T-helper 2 cell treated with Interferon-gamma antibody and Interleukin-4, amounts not matched to agents 5 μg/mL and 100 μg/mL, for 36 hours (primary cell): ENCODE results near the gene TK1.
"Not testable (repeated sequence)": the region's sequence is repeated elsewhere in the genome, so short reads cannot be mapped to it uniquely, and the experiment has no call there.

Source experiments
- DNase-seq: peaks from one replicate; pipeline ENCODE4 v3.0.0; 2021; ENCODE audit warnings: low spot score
- H3K27ac Mint-ChIP-seq: one replicate; pipeline ENCODE4 v1.8.0; 2021; ENCODE audit warnings: mild to moderate bottlenecking, mixed read lengths
- H3K27me3 Mint-ChIP-seq: one replicate; pipeline ENCODE4 v1.8.0; 2021; ENCODE audit warnings: low read depth, mixed read lengths
- H3K36me3 Mint-ChIP-seq: one replicate; pipeline ENCODE4 v1.8.0; 2021; ENCODE audit warnings: low read depth, mixed read lengths
- H3K4me1 Mint-ChIP-seq: one replicate; pipeline ENCODE4 v1.8.0; 2021; ENCODE audit warnings: low read depth, mixed read lengths
- H3K4me3 Mint-ChIP-seq: one replicate; pipeline ENCODE4 v1.8.0; 2022; ENCODE audit warnings: mild to moderate bottlenecking, moderate library complexity, mixed read lengths
- H3K9me3 Mint-ChIP-seq: one replicate; pipeline ENCODE4 v1.8.0; 2021; ENCODE audit warnings: mixed read lengths

TK1 gene

DNA sequence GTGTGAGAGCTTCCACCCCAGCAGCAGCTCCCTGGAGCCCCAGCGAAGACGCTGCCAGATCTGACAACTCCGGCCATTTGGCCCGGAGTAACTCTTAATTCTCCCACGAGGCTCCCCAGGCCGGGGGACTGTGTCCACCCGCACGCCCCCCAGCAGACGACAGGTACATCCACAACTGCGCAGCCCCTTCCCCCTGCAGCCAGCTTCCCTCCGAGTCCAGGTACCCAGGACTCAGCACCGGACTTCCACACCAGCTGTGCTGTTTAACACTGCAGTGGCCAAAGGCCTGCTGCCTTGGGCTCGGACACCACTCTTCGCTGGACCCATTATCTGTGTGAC, 11.2 kb downstream of the TK1 start:
- H3K27me3 Mint-ChIP-seq: no peaks in the 10 kb centered on the region
- peaks cover 48% of the 10 kb centered on the region for H3K4me1 Mint-ChIP-seq
- no peak for DNase-seq
- no peaks in the 10 kb centered on the region for H3K9me3 Mint-ChIP-seq
- peaks cover 46% of the 10 kb centered on the region for H3K36me3 Mint-ChIP-seq
- H3K27ac Mint-ChIP-seq: no peak overlapping the region
- H3K4me3 Mint-ChIP-seq: no peak overlapping the region

DNA sequence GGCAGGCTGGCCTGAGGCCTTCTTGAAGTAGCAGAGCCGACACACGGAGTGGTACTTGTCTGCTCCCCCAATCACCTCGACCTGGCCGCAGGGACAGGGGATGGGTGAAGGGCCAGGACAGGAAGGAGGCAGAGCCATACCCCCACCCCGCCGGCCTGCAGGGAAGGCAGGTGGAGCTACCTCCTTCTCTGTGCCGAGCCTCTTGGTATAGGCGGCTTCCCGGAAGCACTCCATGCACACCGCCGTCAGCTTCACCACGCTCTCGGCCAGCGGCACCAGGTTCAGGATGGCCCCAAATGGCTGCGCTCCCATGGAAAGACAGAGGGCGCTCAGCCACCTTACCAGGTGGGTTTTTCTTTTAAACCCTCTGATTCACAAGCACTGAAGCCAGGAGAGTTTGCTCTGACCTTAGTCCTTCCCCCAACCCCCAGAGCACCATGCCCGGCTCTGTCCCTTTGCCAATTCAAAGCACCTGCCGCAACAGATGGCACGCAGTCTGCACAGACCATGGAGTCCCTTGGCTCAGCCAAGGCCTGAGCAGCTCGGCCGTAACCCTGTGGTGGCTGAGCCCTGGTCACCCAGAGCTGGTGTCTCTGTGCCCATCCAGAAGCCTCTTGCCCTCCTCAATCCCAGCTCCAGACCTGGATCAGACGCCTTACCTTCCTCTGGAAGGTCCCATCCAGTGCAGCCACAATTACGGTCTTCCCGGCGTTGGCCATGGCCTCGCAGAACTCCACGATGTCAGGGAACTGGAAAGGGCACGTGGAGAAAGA, 11.8 kb downstream of the TK1 start:
- Mint-ChIP-seq H3K27me3 (no peaks in the 10 kb centered on the region), H3K4me1 (peaks cover 44% of the 10 kb centered on the region), H3K4me3 (no peak overlapping the region), H3K9me3 (no peaks in the 10 kb centered on the region), H3K36me3 (peaks cover 40% of the 10 kb centered on the region), H3K27ac (no peak overlapping the region)
- no peak for DNase-seq

DNA sequence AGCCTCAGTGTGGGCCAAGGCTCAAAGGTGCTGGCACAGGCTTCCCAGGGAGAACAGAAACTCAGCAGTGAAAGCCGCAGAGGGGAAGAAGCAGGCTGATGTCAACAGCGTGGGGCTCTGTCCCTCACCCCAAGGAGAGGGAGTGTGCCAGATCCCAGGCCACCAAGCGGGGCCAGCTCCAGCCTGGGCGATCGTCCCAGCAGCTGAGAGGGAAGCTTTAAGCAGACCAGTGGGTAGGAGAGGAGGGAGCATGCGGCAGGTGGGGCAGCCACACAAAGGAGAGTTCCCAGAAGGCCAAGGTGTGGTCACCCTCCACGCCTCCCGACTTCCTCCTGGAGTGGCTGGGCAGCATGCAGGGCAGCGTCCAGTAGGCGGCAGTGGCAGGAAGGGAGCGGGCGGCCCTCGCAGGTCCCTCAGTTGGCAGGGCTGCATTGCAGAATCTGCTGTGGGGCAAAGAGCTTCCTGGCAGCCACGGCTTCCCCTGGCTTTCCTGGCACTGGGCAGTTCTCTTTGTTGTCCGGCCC, 12.4 kb downstream of the TK1 start:
- Mint-ChIP-seq H3K4me1 (peaks cover 44% of the 10 kb centered on the region), H3K4me3 (no peak overlapping the region), H3K36me3 (peaks cover 36% of the 10 kb centered on the region), H3K27ac (peak overlapping the region; percentile 89), H3K9me3 (no peaks in the 10 kb centered on the region), H3K27me3 (no peaks in the 10 kb centered on the region)
- no peak for DNase-seq

DNA sequence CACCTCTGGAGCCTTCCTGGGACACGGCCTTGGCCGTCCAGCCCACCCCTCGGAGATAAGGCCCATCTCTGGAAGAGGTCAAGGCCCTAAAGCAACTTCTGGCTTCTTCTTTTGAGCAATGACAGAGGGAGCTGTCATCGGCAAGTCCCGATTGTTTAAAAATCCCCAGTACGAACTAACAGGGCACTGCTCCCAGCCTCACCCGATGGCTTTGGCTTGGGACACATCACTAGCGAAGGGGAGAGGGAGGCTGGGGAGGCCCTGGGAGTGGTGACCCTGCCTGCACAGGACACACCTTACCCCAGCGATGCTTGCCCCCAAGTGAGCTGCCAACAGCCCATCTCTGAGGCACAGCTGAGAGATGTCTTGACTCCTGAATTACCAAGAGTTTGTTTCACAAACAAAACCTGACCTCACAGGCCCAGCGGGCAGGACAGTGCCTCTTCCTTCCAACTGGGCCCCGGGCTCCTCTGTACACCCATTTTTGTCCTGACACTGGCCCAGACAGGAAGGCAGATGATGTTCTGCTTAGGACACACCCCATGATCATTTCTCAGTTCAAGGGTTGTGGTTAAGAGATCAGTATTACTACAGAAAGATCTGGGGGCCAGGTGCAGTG, 13.6 kb downstream of the TK1 start:
- Mint-ChIP-seq H3K27ac (peak overlapping the region; percentile 89), H3K36me3 (peaks cover 33% of the 10 kb centered on the region), H3K4me3 (peak overlapping the region; percentile 80), H3K27me3 (no peaks in the 10 kb centered on the region), H3K4me1 (peaks cover 44% of the 10 kb centered on the region), H3K9me3 (no peaks in the 10 kb centered on the region)
- DNase-seq: no peak

DNA sequence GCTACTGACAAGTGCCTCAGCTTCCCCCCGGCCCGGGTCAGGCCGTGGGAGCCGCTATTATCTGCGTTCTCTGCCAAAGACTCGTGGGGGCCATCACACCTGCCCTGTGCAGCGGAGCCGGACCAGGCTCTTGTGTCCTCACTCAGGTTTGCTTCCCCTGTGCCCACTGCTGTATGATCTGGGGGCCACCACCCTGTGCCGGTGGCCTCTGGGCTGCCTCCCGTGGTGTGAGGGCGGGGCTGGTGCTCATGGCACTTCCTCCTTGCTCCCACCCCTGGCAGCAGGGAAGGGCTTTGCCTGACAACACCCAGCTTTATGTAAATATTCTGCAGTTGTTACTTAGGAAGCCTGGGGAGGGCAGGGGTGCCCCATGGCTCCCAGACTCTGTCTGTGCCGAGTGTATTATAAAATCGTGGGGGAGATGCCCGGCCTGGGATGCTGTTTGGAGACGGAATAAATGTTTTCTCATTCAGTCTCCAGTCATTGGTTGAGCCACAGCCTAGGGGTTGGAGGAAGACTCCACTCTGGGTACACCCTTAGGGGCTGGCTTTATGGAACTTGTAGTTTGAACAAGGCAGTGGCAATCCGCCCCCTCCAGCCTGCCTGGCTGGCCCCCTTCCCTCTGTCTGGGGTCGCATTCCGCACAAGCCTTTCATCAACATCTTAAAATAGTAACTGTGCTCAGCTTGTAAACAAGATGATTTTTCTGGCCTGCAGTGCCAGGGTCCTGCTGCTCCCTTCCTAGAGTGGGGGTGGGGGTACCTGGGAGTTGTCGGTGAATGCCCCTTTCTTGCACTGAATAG, 14.4 kb downstream of the TK1 start:
- Mint-ChIP-seq H3K36me3 (peaks cover 33% of the 10 kb centered on the region), H3K9me3 (no peaks in the 10 kb centered on the region), H3K4me3 (peak overlapping the region; percentile 80), H3K4me1 (peaks cover 44% of the 10 kb centered on the region), H3K27ac (peak overlapping the region; percentile 89), H3K27me3 (no peaks in the 10 kb centered on the region)
- DNase-seq: no peak

DNA sequence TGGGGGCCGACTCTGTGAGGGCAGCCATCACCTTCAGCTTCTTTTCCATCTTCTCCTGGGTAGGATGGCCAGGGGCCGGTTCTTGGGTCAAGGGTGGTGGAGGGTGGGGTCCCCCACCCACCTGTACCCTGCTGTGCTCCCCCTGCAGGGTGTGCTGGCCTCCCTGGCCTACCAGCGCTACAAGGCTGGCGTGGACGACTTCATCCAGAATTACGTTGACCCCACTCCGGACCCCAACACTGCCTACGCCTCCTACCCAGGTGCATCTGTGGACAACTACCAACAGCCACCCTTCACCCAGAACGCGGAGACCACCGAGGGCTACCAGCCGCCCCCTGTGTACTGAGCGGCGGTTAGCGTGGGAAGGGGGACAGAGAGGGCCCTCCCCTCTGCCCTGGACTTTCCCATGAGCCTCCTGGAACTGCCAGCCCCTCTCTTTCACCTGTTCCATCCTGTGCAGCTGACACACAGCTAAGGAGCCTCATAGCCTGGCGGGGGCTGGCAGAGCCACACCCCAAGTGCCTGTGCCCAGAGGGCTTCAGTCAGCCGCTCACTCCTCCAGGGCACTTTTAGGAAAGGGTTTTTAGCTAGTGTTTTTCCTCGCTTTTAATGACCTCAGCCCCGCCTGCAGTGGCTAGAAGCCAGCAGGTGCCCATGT, 15.1 kb downstream of the TK1 start:
- Mint-ChIP-seq H3K27ac (peak overlapping the region; percentile 20), H3K36me3 (peaks cover 33% of the 10 kb centered on the region), H3K4me1 (peaks cover 39% of the 10 kb centered on the region)
- not testable (repeated sequence) for H3K9me3 Mint-ChIP-seq, DNase-seq, H3K27me3 Mint-ChIP-seq, H3K4me3 Mint-ChIP-seq

DNA sequence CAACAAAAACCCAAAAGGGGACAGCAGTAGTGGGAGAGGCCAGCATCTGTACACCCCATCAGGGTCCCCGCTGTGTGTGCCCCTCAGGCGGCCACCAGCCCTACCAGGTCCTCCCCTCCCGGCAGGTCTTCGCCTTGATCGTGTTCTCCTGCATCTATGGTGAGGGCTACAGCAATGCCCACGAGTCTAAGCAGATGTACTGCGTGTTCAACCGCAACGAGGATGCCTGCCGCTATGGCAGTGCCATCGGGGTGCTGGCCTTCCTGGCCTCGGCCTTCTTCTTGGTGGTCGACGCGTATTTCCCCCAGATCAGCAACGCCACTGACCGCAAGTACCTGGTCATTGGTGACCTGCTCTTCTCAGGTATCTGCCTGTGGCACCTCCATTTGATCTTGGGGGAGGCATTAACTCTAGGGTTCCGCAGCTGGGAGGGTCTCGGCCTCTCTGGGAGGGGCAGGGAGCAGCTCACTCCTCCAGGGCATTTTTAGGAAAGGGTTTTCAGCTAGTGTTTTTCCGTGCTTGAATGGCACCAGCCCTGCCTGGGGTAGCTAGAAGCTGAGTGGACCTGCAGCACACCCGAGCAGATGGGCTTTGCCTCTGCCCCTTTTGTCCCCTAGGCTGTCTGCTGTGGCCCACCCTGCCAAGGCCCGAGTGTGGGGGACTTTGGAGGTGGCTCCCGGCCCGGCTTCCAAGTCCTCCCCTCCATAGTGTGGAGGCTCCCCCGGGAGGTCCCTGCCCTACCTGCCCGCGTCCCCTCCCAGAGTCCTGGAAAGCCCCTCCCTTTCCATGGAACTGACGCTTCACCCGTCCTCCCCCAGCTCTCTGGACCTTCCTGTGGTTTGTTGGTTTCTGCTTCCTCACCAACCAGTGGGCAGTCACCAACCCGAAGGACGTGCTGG, 15.9 kb downstream of the TK1 start:
- H3K4me3 Mint-ChIP-seq: peak overlapping the region; percentile 30
- peaks cover 31% of the 10 kb centered on the region for H3K4me1 Mint-ChIP-seq
- H3K9me3 Mint-ChIP-seq: no peaks in the 10 kb centered on the region
- H3K36me3 Mint-ChIP-seq: peaks cover 30% of the 10 kb centered on the region
- no peaks in the 10 kb centered on the region for H3K27me3 Mint-ChIP-seq
- no peak for DNase-seq
- peak overlapping the region; percentile 20 for H3K27ac Mint-ChIP-seq

DNA sequence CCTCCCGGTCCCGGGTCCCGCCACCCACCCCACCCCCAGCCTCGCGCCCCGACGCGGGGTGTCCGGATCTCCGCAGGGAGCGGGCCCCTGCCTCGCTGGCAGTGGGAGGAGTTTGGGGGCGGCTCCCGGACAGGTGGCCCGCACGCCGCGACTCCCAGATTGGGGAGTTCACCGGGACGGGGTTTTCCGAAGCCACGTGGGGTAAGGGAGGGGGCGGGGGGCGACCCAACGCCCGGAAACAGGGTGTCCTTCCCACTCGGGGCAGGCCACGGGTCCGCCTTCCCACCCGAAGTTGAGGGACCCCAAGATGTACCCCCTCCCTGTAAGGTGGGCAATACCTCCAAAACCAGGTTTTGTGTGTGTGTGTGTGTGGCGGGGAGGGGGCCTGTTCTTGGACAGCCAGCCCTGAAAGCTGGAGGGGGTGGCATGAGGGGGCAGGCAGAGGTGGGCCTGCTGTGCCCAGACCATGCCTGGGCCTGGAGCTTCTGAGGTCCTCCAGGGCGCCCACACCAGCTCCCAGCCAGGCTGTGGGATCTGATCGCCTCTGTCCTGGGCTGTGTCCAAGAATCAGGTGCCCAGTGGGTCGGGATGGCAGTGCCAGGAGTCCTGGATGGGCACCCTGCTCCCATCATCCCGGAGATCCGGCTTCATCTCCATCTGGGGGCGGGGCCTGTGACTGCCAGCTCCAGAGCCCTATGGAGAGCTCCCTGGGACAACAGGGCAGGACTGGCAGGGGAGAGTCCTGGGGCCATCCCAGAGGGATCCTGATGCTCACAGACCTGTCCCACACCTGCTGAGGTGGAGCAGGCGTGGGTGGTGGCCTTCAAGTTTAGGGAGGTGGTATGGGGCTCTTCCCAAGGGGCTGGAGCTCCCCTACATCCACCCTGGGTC, 17.7 kb downstream of the TK1 start:
- Mint-ChIP-seq H3K36me3 (peaks cover 21% of the 10 kb centered on the region), H3K4me1 (peaks cover 22% of the 10 kb centered on the region), H3K9me3 (no peaks in the 10 kb centered on the region), H3K27ac (peak overlapping the region; percentile 7), H3K27me3 (no peaks in the 10 kb centered on the region), H3K4me3 (peak overlapping the region; percentile 66)
- peak; percentile 40 for DNase-seq

DNA sequence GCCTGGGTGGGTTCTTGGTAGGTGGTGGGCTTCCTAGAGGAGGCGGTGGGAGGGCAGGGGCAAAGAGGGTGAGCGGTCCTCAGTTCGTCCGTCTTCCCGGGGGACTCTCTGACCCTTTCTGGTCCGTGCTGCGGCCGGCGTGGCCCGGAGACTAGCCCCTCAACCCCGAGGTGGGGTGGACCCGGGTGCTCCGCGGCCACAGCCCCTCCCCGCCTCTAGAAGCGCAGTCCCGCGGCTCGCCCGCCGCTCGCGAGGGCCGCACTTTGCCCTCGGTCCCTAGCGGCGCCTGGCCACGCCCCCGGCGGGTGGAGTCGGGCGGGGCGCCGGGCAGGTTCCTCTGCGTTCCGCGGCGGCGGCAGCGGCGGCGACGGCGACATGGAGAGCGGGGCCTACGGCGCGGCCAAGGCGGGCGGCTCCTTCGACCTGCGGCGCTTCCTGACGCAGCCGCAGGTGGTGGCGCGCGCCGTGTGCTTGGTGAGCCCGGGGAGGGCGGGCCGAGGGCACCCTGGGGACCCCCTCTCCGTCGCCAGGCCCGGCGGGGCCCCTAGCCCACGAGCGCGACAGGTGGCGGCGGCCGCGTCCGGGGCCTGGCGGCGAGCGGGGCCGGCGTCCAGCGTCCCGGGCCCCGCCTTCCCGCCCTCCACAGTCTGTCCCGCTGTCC, 18.5 kb downstream of the TK1 start, which contains the start of gene SYNGR2:
Gene SYNGR2, plus strand, starts transcription at position 340 of the 661 bp plus-strand sequence. Its CDS starts 36 bp downstream, at position 376.
- peak; percentile 89 for DNase-seq
- H3K27me3 Mint-ChIP-seq: no peaks in the 10 kb centered on the region
- no peaks in the 10 kb centered on the region for H3K9me3 Mint-ChIP-seq
- H3K4me1 Mint-ChIP-seq: peaks cover 15% of the 10 kb centered on the region
- H3K4me3 Mint-ChIP-seq: peak within 1 kb of the TSS; percentile 67
- H3K36me3 Mint-ChIP-seq: peaks cover 13% of the 10 kb centered on the region
- H3K27ac Mint-ChIP-seq: peak within 1 kb of the TSS; percentile 60

DNA sequence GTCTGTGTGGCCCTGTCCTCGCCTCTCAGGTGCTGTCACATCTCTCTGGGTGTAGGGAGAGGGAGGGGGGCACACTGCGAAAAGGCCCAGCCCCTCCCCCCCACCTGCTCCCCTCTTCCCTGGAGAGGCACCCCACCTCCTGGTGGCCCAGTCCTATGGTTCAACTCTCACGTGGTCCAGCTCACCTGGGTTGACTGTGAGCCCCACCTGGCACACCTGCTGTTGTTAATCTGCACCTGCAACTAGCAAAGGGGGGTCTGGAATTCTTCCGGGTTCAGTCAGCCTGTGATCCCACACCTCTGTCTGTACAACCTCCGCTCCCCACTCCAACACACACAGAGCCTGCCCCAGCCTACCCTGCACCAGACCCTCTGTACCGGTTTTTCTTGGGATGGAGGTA, 20.4 kb downstream of the TK1 start:
- no peaks in the 10 kb centered on the region for H3K9me3 Mint-ChIP-seq
- no peak overlapping the region for H3K27ac Mint-ChIP-seq
- H3K4me1 Mint-ChIP-seq: no peaks in the 10 kb centered on the region
- H3K36me3 Mint-ChIP-seq: peaks cover 3% of the 10 kb centered on the region
- H3K27me3 Mint-ChIP-seq: no peaks in the 10 kb centered on the region
- no peak for DNase-seq
- H3K4me3 Mint-ChIP-seq: no peak overlapping the region

DNA sequence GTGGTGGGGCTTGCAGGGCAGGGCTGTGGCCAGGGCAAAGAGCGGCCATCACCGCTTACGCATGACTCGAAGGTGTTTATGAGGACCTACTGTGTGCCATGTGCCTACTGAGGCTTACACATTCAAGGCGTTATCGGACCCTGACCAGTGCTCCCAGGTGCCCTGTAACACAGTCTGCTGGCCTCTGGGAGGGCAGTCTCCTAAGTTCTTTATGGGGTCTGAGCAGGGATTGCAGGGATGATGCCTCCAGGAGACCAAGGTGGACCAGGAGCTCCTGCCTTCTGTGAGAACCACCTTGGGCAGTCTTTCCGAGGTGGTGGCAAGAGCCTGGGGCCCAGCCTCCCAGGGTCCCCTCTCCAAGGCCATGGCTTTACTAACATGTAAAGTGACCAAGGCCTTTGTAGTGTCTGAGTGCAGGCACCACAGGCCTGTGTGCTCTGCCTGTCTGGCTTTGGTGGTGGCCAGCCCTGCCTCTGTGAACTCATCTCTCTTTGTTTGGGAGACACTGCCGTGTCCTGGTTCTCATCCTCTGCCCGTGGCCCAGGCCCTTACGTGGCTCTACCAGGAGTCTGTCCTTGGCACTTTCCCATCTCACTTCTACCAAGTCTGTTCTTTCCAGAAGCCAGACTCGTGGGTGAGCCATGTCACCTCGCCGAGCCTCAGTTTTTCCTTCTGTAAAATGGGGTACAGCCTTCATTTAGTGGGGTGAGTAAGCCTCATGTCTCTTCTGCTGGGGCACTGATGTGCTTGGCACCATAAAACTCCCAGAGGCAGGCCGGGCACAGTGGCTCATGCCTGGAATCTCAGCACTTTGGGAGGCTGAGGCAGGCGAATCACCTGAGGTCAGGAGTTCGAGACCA, 21.9 kb downstream of the TK1 start:
- no peaks in the 10 kb centered on the region for H3K27me3 Mint-ChIP-seq
- H3K4me1 Mint-ChIP-seq: peaks cover under 1% of the 10 kb centered on the region
- H3K4me3 Mint-ChIP-seq: no peak overlapping the region
- no peaks in the 10 kb centered on the region for H3K9me3 Mint-ChIP-seq
- H3K36me3 Mint-ChIP-seq: no peaks in the 10 kb centered on the region
- DNase-seq: no peak
- H3K27ac Mint-ChIP-seq: no peak overlapping the region
